HTERT RPE-1 (cell line): ENCODE measurements around the gene ZNF549.
"Not testable (repeated sequence)": the region's sequence is repeated elsewhere in the genome, so short reads cannot be mapped to it uniquely, and the experiment has no call there.

ENCODE experiments used
- in situ Hi-C: fragments of 300-500 bp; cut with MboI; formaldehyde crosslinking; loops from 4 replicates; pipeline ENCODE4 v1.14.3; 2020; ENCODE audit warnings: low sequenced_read_pairs

ZNF549 gene

GRCh38 chr19:57527136-57527881 is at the start of gene ZNF549:
Gene ZNF549, plus strand, starts transcription at chr19:57527356. Its CDS starts 218 bp downstream, at chr19:57527574.
- in situ Hi-C loops: no loop called here

- in situ Hi-C loops: not testable (repeated sequence)
These were observed 39.5 kb upstream of the ZNF549 start, which contains the start of gene ZNF419 for GRCh38 chr19:57487477-57488298. Gene ZNF419, plus strand, starts transcription at chr19:57487750. Its CDS starts 201 bp downstream, at chr19:57487951.

- in situ Hi-C loops: not testable (repeated sequence)
These were observed 38.9 kb upstream of the ZNF549 start for GRCh38 chr19:57488299-57488644.

GRCh38 chr19:57499332-57499679 is 27.9 kb upstream of the ZNF549 start:
- in situ Hi-C loops: not testable (repeated sequence)

GRCh38 chr19:57499680-57500395 is 27.3 kb upstream of the ZNF549 start, which contains the start of gene ZNF773:
Gene ZNF773, plus strand, starts transcription at chr19:57499938. Its CDS starts 143 bp downstream, at chr19:57500081.
- in situ Hi-C loops: not testable (repeated sequence)

- in situ Hi-C loops: not testable (repeated sequence)
These were observed 26.8 kb upstream of the ZNF549 start for GRCh38 chr19:57500400-57500799.

- in situ Hi-C loops: no loop called here
These were observed 21.0 kb upstream of the ZNF549 start for GRCh38 chr19:57506163-57506562.

GRCh38 chr19:57511484-57511883 is 15.7 kb upstream of the ZNF549 start:
- in situ Hi-C loops: no loop called here

GRCh38 chr19:57512845-57513244 is 14.3 kb upstream of the ZNF549 start:
- in situ Hi-C loops: no loop called here

- in situ Hi-C loops: no loop called here
These were observed 11.9 kb upstream of the ZNF549 start for GRCh38 chr19:57515255-57515654.

GRCh38 chr19:57518021-57518420 is 9.1 kb upstream of the ZNF549 start:
- in situ Hi-C loops: not testable (repeated sequence)

GRCh38 chr19:57537953-57538547 is 10.9 kb downstream of the ZNF549 start:
- in situ Hi-C loops: no loop called here

- in situ Hi-C loops: no loop called here
These were observed 19.4 kb downstream of the ZNF549 start for GRCh38 chr19:57546513-57546912.

- in situ Hi-C loops: no loop called here
These were observed 25.3 kb downstream of the ZNF549 start for GRCh38 chr19:57552432-57552831.

GRCh38 chr19:57557659-57558058 is 30.5 kb downstream of the ZNF549 start:
- in situ Hi-C loops: no loop called here

GRCh38 chr19:57558525-57558924 is 31.4 kb downstream of the ZNF549 start:
- in situ Hi-C loops: no loop called here

- in situ Hi-C loops: no loop called here
These were observed 31.9 kb downstream of the ZNF549 start for GRCh38 chr19:57559008-57559403.

- in situ Hi-C loops: no loop called here
These were observed 32.4 kb downstream of the ZNF549 start, which contains the start of gene ZNF550 for GRCh38 chr19:57559404-57560025. Gene ZNF550, minus strand, starts transcription at chr19:57559863. Its CDS starts 181 bp downstream, at chr19:57559682.

- in situ Hi-C loops: no loop called here
These were observed 32.9 kb downstream of the ZNF549 start for GRCh38 chr19:57560049-57560491.

- in situ Hi-C loops: no loop called here
These were observed 36.4 kb downstream of the ZNF549 start for GRCh38 chr19:57563547-57563946.
